ENCODE data around the gene TSPAN16. TPM values are rescaled to one million over a fixed set of nuclear protein-coding genes. Genes with fewer than 3 reads are reported as not detected.

TSPAN16 gene
- total RNA-seq, 2 experiments from 2014 or later: not detected

DNA sequence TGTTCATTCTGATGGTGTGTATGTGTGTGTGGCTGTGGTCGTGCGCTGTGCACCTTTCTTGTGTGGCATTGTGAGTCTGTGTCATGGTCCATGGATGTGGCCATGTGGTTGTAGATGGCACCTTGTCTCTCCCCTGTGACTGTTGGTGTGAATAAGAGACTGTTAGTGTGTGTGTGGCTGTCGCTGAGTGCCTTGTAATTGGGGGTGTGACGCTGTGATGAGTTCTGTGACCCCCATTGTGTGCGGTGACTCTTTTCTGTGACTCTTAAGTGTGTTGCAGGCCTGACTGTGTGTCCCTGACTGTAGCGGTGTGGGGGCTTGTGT, 60.1 kb downstream of the TSPAN16 start:
- Histone ChIP-seq H2AFZ (ENCODE audit: low read length) (no peak overlapping the region), H4K20me1 (ENCODE audit: insufficient read depth, low read length) (no peaks in the 10 kb centered on the region), H3K9me3 (ENCODE audit: low read length) (no peaks in the 10 kb centered on the region), H3K27ac (ENCODE audit: low read depth, low read length, poor library complexity, severe bottlenecking) (no peak overlapping the region), H3K9me2 (ENCODE audit: insufficient read depth, low read length) (no peaks in the 10 kb centered on the region), H3K36me3 (ENCODE audit: insufficient read depth, low read length) (no peaks in the 10 kb centered on the region), H3K4me2 (ENCODE audit: low read length) (peak overlapping the region; percentile 51), H3K79me2 (ENCODE audit: insufficient read depth, low read depth, low read length) (no peaks in the 10 kb centered on the region), H3K4me1 (ENCODE audit: insufficient read depth, low read length, poor library complexity, severe bottlenecking) (no peaks in the 10 kb centered on the region), H3K4me3 (ENCODE audit: low read depth, low read length, poor library complexity, severe bottlenecking) (no peak overlapping the region)
- DNase-seq (ENCODE audit: low spot score): no peak
- ChIA-PET CTCF (ENCODE audit: unreplicated experiment) (no interaction called here), POLR2A (no interaction called here)
- intact Hi-C loops (cut with micrococcal nuclease; ENCODE audit: unreplicated experiment): no loop called here
- no TSS peak for BruUV-seq (replicated peaks)
- no peak for TF ChIP-seq EZH2phosphoT487 (IDR thresholded peaks at IDR 0.05; ENCODE audit: borderline replicate concordance, low read depth, low read length)
- TF ChIP-seq, protein P1, sequence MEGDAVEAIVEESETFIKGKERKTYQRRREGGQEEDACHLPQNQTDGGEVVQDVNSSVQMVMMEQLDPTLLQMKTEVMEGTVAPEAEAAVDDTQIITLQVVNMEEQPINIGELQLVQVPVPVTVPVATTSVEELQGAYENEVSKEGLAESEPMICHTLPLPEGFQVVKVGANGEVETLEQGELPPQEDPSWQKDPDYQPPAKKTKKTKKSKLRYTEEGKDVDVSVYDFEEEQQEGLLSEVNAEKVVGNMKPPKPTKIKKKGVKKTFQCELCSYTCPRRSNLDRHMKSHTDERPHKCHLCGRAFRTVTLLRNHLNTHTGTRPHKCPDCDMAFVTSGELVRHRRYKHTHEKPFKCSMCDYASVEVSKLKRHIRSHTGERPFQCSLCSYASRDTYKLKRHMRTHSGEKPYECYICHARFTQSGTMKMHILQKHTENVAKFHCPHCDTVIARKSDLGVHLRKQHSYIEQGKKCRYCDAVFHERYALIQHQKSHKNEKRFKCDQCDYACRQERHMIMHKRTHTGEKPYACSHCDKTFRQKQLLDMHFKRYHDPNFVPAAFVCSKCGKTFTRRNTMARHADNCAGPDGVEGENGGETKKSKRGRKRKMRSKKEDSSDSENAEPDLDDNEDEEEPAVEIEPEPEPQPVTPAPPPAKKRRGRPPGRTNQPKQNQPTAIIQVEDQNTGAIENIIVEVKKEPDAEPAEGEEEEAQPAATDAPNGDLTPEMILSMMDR (conservative IDR thresholded peaks at IDR 0.05; ENCODE audit: low read length): no peak

DNA sequence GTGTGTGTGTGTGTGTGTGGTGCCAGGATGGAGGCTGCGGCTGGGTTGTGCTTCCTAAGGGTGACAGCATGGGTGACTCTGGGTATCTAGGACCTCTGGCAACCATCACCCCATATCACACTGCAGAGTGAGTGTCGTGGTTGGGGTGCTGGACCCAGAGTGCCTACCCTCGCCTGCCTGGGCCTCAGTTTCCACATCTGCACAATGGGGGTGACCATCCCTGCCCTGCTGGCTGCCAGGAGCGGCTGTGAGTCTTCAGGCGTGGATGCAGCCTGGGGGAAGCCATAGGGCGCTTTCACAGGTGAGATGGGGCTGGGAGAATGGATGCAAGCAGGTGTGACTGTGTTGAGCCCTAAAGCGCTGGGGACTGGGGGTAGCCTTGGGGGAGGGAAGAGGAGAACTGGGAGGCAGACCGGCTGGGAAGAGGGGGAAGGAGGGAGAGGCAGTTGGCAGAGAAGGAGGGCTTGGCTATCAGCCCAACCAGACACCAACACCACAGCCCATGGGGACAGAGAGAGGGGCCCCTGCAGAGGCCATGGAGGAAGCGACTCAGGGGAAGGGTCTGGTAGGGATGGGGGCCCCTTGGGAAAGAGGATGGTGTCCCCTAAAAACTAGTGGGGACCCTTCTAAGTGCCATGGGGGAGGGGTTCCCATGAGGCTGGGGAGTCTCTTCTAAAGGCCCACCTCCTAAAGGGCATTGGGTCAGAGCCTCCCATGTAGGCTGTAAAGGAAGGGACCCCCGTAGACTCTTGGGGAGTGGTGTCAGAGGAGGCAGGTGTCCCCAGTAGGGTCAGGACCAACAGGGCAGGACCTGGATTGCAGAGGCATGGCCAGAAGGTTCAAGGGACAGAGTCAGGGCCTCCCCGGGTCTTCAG, 61.0 kb downstream of the TSPAN16 start:
- CTCF ChIA-PET (ENCODE audit: unreplicated experiment): no interaction called here
- no peak for DNase-seq (ENCODE audit: low spot score)

More for the DNA sequence above, 61.0 kb downstream of the TSPAN16 start:
- Histone ChIP-seq H2AFZ (ENCODE audit: low read length) (no peak overlapping the region), H3K27ac (ENCODE audit: low read depth, low read length, poor library complexity, severe bottlenecking) (no peak overlapping the region), H3K79me2 (ENCODE audit: insufficient read depth, low read depth, low read length) (no peaks in the 10 kb centered on the region), H3K4me2 (ENCODE audit: low read length) (no peak overlapping the region), H3K9me3 (ENCODE audit: low read length) (no peaks in the 10 kb centered on the region), H3K4me3 (ENCODE audit: low read depth, low read length, poor library complexity, severe bottlenecking) (no peak overlapping the region), H3K9me2 (ENCODE audit: insufficient read depth, low read length) (no peaks in the 10 kb centered on the region), H3K4me1 (ENCODE audit: insufficient read depth, low read length, poor library complexity, severe bottlenecking) (no peaks in the 10 kb centered on the region), H4K20me1 (ENCODE audit: insufficient read depth, low read length) (no peaks in the 10 kb centered on the region), H3K36me3 (ENCODE audit: insufficient read depth, low read length) (no peaks in the 10 kb centered on the region)
- no TSS peak for BruUV-seq (replicated peaks)
- intact Hi-C loops (cut with micrococcal nuclease; ENCODE audit: unreplicated experiment): no loop called here
- TF ChIP-seq EZH2phosphoT487 (IDR thresholded peaks at IDR 0.05; ENCODE audit: borderline replicate concordance, low read depth, low read length): no peak
- TF ChIP-seq, protein P1 (conservative IDR thresholded peaks at IDR 0.05; ENCODE audit: low read length): no peak
- POLR2A ChIA-PET: no interaction called here

Data from OCI-LY7 (cell line).